Neutrophil (primary cell): ENCODE data around the gene NUP214.

Source experiments
- H3K27ac ChIP-seq: fragments of 200-600 bp; sonication (generic); 2 replicates; pipeline ENCODE4 v1.5.1; 2016; ENCODE audit warnings: mild to moderate bottlenecking, moderate library complexity
- H3K27me3 ChIP-seq: fragments of 200-600 bp; sonication (generic); 2 replicates; pipeline ENCODE4 v1.6.0; 2016; ENCODE audit warnings: mild to moderate bottlenecking
- H3K36me3 ChIP-seq: fragments of 200-600 bp; sonication (generic); 2 replicates; pipeline ENCODE4 v1.5.1; 2017
- H3K4me1 ChIP-seq, 2 experiments: fragments of 200-600 bp in 1 of 2; sonication (generic) in 1 of 2; 1 replicate in 1 of 2; 2 replicates in 1 of 2; pipeline versions ENCODE4 v1.5.1 to v1.6.1; 2013 to 2016; ENCODE audit warnings: low read depth in 1 of 2, low read length in 1 of 2, mild to moderate bottlenecking in 1 of 2, moderate library complexity in 1 of 2; ENCODE audit not compliant: control insufficient read depth in 1 of 2, insufficient read depth in 1 of 2
- H3K4me3 ChIP-seq, 2 experiments: fragments of 200-600 bp in 1 of 2; sonication (generic) in 1 of 2; 1 replicate in 1 of 2; 2 replicates in 1 of 2; pipeline ENCODE4 v1.5.1; 2013 to 2016; ENCODE audit warnings: low read depth in 1 of 2, low read length in 1 of 2, mild to moderate bottlenecking in 1 of 2, moderate library complexity in 1 of 2
- H3K9me3 ChIP-seq: fragments of 200-600 bp; sonication (generic); 2 replicates; pipeline ENCODE4 v1.5.1; 2016
- CTCF ChIP-seq: fragments of 200-600 bp; sonication (generic); IDR thresholded peaks from 2 replicates; pipeline ENCODE4 v1.5.1; 2016; ENCODE audit warnings: antibody characterized with exemption

The NUP214 gene

GRCh38 chr9:131173995-131174394 lies 48.6 kb downstream of the NUP214 start:
- no peaks in the 10 kb centered on the region for H3K27me3 ChIP-seq

GRCh38 chr9:131174681-131175239 lies 49.4 kb downstream of the NUP214 start:
- no peak for TF ChIP-seq CTCF

More at GRCh38 chr9:131173995-131174394, 48.6 kb downstream of the NUP214 start:
- H3K4me3 ChIP-seq: no peak overlapping the region
- H3K9me3 ChIP-seq: no peaks in the 10 kb centered on the region
- H3K36me3 ChIP-seq: peaks cover 54% of the 10 kb centered on the region
- no peaks in the 10 kb centered on the region for H3K4me1 ChIP-seq
- H3K27ac ChIP-seq: no peak overlapping the region
- no peak for TF ChIP-seq CTCF

DNA sequence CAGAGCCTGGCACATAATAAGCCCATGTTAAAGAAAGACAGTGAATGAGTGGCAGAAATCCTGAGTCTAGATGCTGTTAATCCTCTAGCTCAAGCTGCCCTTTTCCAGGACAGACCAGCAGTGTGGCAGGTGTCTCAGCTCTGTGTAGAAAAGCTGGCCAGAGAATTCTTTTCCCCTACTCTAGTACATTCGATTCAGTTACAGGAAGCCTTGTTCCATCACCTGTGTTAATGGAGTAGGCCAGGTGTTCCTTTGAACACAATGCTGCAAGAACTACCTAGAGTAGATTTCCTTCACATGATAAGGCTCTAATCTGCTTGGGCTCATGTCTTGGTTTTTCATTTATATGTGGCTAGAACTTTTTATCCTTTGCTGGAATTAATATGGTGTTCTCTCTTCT lies 52.5 kb downstream of the NUP214 start:
- H3K4me3 ChIP-seq: no peak overlapping the region
- H3K9me3 ChIP-seq: no peaks in the 10 kb centered on the region
- H3K36me3 ChIP-seq: peaks cover 72% of the 10 kb centered on the region
- no peak overlapping the region for H3K27ac ChIP-seq
- H3K27me3 ChIP-seq: no peaks in the 10 kb centered on the region
- no peak for TF ChIP-seq CTCF
- H3K4me1 ChIP-seq: no peaks in the 10 kb centered on the region

More at GRCh38 chr9:131174681-131175239, 49.4 kb downstream of the NUP214 start:
- H3K27me3 ChIP-seq: no peaks in the 10 kb centered on the region
- peaks cover 55% of the 10 kb centered on the region for H3K36me3 ChIP-seq
- no peaks in the 10 kb centered on the region for H3K9me3 ChIP-seq
- H3K4me1 ChIP-seq: no peaks in the 10 kb centered on the region
- H3K4me3 ChIP-seq: no peak overlapping the region
- H3K27ac ChIP-seq: no peak overlapping the region

- H3K9me3 ChIP-seq: no peaks in the 10 kb centered on the region
- no peaks in the 10 kb centered on the region for H3K27me3 ChIP-seq
- no peaks in the 10 kb centered on the region for H3K4me1 ChIP-seq
- peaks cover 75% of the 10 kb centered on the region for H3K36me3 ChIP-seq
- no peak overlapping the region for H3K4me3 ChIP-seq
- no peak overlapping the region for H3K27ac ChIP-seq
- peak; percentile 94 for TF ChIP-seq CTCF
Measured at GRCh38 chr9:131178382-131178781, 53.0 kb downstream of the NUP214 start.

- Histone ChIP-seq H3K9me3 (no peaks in the 10 kb centered on the region), H3K27ac (no peak overlapping the region), H3K4me1 (no peaks in the 10 kb centered on the region), H3K27me3 (no peaks in the 10 kb centered on the region), H3K36me3 (peaks cover 74% of the 10 kb centered on the region), H3K4me3 (no peak overlapping the region)
- TF ChIP-seq CTCF: no peak
Measured at GRCh38 chr9:131178926-131179325, 53.5 kb downstream of the NUP214 start.
